ENCODE results near the gene ICAM2.

DNA sequence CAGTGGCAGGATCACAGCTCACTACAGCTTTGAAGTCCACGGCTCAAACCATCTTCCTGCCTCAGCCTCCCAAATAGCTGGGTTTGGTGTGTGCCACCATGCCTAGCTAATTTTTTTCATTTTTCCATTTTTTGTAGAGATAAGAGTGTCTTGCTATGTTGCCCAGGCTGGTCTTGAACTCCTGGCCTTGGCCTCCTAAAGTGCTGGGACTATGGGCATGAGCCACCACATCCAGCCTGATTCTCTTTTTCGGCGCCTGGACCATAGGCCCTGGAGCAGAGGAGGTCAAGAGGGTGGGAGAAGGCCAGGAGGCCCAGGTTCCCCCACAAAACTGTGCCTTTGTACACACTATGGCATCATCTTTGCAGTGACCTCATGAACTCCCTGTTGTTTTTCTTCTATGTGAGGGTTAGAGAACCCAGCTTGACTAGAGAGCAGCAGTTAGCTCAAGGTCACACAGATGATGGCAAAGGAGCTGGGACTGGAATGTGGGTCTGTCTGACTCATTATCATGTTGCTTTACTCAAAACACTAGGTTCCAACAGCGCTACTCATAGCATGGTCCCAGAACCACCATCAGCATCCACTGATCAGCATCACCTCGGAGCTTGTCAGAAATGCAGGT, 64.0 kb downstream of the ICAM2 start:
- TF ChIP-seq, protein P1, sequence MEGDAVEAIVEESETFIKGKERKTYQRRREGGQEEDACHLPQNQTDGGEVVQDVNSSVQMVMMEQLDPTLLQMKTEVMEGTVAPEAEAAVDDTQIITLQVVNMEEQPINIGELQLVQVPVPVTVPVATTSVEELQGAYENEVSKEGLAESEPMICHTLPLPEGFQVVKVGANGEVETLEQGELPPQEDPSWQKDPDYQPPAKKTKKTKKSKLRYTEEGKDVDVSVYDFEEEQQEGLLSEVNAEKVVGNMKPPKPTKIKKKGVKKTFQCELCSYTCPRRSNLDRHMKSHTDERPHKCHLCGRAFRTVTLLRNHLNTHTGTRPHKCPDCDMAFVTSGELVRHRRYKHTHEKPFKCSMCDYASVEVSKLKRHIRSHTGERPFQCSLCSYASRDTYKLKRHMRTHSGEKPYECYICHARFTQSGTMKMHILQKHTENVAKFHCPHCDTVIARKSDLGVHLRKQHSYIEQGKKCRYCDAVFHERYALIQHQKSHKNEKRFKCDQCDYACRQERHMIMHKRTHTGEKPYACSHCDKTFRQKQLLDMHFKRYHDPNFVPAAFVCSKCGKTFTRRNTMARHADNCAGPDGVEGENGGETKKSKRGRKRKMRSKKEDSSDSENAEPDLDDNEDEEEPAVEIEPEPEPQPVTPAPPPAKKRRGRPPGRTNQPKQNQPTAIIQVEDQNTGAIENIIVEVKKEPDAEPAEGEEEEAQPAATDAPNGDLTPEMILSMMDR (IDR thresholded peaks at IDR 0.05), result no peak
- no peak for TF ChIP-seq POLR2A (IDR thresholded peaks at IDR 0.05)
